Osteocyte (in vitro differentiated cells): ENCODE results near the gene CREB3L1. TPM values are rescaled to one million over a fixed set of nuclear protein-coding genes. Genes with fewer than 3 reads are reported as not detected.

Experiments used
- DNase-seq: peaks from one replicate; pipeline ENCODE4 v3.0.0; 2021; ENCODE audit warnings: mixed read lengths; ENCODE audit not compliant: unreplicated experiment; ENCODE audit errors: extremely low spot score
- H3K27ac Mint-ChIP-seq: one replicate; pipeline ENCODE4 v1.8.0; 2021; ENCODE audit warnings: mild to moderate bottlenecking, mixed read lengths; ENCODE audit not compliant: unreplicated experiment
- H3K27me3 Mint-ChIP-seq: one replicate; pipeline ENCODE4 v1.8.0; 2021; ENCODE audit warnings: mixed read lengths; ENCODE audit not compliant: unreplicated experiment
- H3K36me3 Mint-ChIP-seq: one replicate; pipeline ENCODE4 v1.8.0; 2021; ENCODE audit warnings: mixed read lengths; ENCODE audit not compliant: unreplicated experiment
- H3K4me1 Mint-ChIP-seq: one replicate; pipeline ENCODE4 v1.8.0; 2021; ENCODE audit warnings: mixed read lengths; ENCODE audit not compliant: unreplicated experiment
- H3K4me3 Mint-ChIP-seq: one replicate; pipeline ENCODE4 v1.8.0; 2021; ENCODE audit warnings: mild to moderate bottlenecking, moderate library complexity, mixed read lengths; ENCODE audit not compliant: unreplicated experiment
- H3K9me3 Mint-ChIP-seq: one replicate; pipeline ENCODE4 v1.8.0; 2021; ENCODE audit warnings: mixed read lengths; ENCODE audit not compliant: unreplicated experiment
- total RNA-seq: library from RNA; stranded (reverse); gene quantifications from 2 replicates; pipeline ENCODE4 v1.2.1, GENCODE V29; 2021
- TF ChIP-seq, protein P1 (sequence below): fragments of 200-600 bp; sonication (generic); IDR thresholded peaks from 2 replicates; pipeline ENCODE4 v1.5.0; 2021; ENCODE audit warnings: antibody characterized with exemption, mild to moderate bottlenecking, moderate library complexity

CREB3L1 gene
- total RNA-seq, 1 donor from 2014 or later = 77.0 TPM

DNA sequence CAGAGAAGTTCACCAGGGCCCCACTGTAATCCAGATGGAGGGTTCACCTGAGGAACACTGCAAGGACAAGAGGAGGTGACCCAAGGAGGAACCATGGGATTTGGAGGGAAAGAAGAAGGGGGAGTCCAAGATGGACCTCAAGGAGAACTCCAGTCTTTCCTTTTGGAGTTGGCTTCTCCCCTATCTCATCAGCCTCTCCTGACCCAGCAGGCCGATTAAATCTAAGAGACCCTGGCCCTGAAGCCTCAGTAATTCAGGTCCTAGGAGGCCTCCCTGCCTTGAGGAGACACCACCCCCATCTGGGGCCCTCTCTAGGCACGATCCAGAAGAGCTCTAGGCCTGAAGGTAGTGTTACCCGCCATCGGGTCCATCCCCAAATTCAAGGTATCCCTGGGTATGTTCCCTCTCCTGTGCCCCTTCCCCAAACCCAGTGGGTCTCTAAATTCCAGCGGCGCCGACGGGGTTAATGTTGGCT, 54.7 kb downstream of the CREB3L1 start:
- DNase-seq = no peak
- H3K27ac Mint-ChIP-seq = no peak overlapping the region
- no peaks in the 10 kb centered on the region for H3K36me3 Mint-ChIP-seq
- no peaks in the 10 kb centered on the region for H3K9me3 Mint-ChIP-seq
- H3K27me3 Mint-ChIP-seq = peaks cover 35% of the 10 kb centered on the region
- peaks cover 32% of the 10 kb centered on the region for H3K4me1 Mint-ChIP-seq
- H3K4me3 Mint-ChIP-seq = peak overlapping the region; percentile 57
- TF ChIP-seq, protein P1, sequence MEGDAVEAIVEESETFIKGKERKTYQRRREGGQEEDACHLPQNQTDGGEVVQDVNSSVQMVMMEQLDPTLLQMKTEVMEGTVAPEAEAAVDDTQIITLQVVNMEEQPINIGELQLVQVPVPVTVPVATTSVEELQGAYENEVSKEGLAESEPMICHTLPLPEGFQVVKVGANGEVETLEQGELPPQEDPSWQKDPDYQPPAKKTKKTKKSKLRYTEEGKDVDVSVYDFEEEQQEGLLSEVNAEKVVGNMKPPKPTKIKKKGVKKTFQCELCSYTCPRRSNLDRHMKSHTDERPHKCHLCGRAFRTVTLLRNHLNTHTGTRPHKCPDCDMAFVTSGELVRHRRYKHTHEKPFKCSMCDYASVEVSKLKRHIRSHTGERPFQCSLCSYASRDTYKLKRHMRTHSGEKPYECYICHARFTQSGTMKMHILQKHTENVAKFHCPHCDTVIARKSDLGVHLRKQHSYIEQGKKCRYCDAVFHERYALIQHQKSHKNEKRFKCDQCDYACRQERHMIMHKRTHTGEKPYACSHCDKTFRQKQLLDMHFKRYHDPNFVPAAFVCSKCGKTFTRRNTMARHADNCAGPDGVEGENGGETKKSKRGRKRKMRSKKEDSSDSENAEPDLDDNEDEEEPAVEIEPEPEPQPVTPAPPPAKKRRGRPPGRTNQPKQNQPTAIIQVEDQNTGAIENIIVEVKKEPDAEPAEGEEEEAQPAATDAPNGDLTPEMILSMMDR = no peak

DNA sequence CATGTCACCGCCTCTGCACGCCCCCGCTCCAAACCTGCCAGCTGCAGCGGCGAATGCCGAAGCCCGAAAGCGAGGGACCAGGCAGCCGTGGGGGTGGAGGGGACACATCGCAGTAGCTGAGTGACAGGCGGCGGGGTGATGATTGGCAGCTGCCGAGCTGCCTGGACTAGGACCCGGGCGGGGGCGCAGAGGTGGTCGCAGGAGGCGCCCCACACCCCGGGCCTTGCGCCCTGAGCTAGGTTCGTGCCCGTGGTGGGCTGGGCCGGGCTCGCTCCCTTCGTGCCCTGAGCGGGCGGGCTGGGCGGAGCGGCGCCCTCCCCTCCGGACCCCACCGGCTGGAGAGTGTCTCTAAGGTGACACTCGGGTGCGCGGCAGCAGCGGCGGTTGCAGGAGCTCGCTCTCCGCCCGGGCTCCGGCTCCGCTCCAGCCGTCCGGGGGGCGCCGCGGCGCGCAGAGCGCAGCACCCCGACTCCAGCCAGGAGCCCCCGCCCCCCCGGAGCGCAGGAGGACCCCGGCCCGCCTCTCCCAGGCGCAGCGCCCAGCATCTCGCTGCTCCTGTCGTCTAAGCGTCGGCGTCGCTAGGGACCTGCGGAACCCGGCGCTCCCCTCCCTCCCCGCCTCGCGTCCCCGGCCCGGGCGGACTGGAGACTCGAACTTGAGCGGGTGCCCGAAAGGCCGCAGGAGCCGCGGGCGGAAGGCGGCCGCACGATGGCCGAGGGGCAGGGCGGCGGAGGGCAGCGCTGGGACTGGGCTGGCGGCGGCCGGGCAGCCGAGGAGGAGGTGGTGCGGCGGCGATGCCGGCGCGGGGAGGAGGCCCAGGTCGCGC, 55.3 kb downstream of the CREB3L1 start:
- TF ChIP-seq, protein P1 = no peak
- peaks cover 35% of the 10 kb centered on the region for H3K27me3 Mint-ChIP-seq
- H3K9me3 Mint-ChIP-seq = no peaks in the 10 kb centered on the region
- H3K36me3 Mint-ChIP-seq = no peaks in the 10 kb centered on the region
- DNase-seq = no peak
- H3K27ac Mint-ChIP-seq = no peak overlapping the region
- peaks cover 32% of the 10 kb centered on the region for H3K4me1 Mint-ChIP-seq
- H3K4me3 Mint-ChIP-seq = peak overlapping the region; percentile 47

DNA sequence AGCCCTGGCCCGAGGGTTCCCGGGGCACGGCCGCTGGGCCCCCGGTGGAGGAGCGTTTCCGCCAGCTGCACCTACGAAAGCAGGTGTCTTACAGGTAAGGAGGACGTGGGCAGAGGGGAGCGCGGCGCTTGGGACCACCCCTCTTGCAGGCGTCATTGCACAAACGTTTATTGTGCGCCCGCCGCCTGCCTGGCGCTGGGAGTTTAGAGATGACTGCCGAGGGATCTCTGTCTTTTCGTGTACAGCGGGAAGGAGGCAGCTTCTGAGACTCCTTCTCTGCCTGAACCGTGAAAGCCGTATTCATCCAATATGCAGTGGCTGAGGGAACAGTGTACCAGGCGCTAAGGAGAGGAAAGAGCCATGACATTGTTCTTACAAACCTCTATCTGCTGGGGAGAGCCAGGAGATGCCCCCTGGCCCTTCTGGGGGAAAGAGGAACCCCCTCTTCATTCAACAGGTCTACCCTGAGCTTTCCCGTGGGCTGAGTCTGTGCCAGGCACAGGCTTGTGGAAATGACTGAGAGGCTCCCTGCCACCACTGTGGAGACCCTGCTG, 56.0 kb downstream of the CREB3L1 start:
- Mint-ChIP-seq H3K4me3 (peak overlapping the region; percentile 45), H3K27me3 (peaks cover 35% of the 10 kb centered on the region), H3K4me1 (peaks cover 36% of the 10 kb centered on the region), H3K36me3 (no peaks in the 10 kb centered on the region), H3K9me3 (no peaks in the 10 kb centered on the region), H3K27ac (no peak overlapping the region)
- no peak for DNase-seq
- TF ChIP-seq, protein P1 = no peak

DNA sequence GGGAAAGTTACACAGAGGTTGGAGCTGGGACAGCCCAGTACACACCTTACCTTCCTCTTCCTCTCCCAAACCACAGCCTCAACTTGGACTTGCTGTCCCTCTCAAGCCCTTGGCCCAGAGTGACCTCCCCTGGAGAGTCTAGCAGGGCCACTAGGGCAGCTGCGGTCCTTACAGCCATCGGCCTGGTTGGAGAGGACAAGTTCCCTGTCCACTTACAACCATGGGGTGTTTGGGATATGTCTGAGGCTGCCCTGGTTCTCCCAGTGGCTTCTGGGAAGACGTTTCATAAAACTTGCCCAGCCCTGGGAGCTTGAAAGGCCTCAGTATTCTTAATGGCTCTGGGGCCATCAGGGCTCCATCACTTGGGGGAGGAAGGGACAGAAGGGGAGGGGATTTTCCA, 56.7 kb downstream of the CREB3L1 start:
- no peak overlapping the region for H3K27ac Mint-ChIP-seq
- DNase-seq = no peak
- H3K4me1 Mint-ChIP-seq = peaks cover 44% of the 10 kb centered on the region
- H3K4me3 Mint-ChIP-seq = no peak overlapping the region
- H3K27me3 Mint-ChIP-seq = peaks cover 34% of the 10 kb centered on the region
- no peaks in the 10 kb centered on the region for H3K36me3 Mint-ChIP-seq
- TF ChIP-seq, protein P1 = no peak
- no peaks in the 10 kb centered on the region for H3K9me3 Mint-ChIP-seq

DNA sequence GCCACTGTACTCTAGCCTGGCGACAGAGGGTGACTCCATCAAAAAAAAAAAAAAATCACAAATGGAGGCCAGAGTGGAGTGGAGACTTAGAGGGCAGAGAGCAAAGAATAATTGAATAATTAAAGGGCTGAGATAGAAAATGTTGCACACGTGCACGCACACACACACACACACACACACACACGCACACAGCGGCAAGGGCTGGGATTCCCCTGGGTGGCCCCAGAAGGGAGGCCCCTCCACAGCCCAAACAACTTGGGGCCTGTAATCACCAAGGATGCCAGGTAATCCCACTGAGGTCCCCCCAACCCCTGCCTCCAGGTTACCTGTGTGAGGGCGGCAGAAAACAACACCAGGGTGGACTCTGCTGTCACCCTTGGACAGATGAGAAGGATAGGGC, 57.8 kb downstream of the CREB3L1 start:
- H3K9me3 Mint-ChIP-seq = no peaks in the 10 kb centered on the region
- peaks cover 24% of the 10 kb centered on the region for H3K27me3 Mint-ChIP-seq
- no peaks in the 10 kb centered on the region for H3K36me3 Mint-ChIP-seq
- no peak for DNase-seq
- H3K4me3 Mint-ChIP-seq = no peak overlapping the region
- H3K27ac Mint-ChIP-seq = no peak overlapping the region
- TF ChIP-seq, protein P1 = no peak
- peaks cover 49% of the 10 kb centered on the region for H3K4me1 Mint-ChIP-seq
